Right lobe of liver (tissue), 6 donors: ENCODE measurements around the gene HOXD10. TPM values are rescaled to one million over a fixed set of nuclear protein-coding genes. Genes with fewer than 3 reads are reported as not detected.

Experiments
- ATAC-seq, 4 donors: fragments of 200-7000 bp; cut with Tn5 transposase; one replicate each; pipeline ENCODE4 v1.9.1; 2020; ENCODE audit warnings: mild to moderate bottlenecking in 4 of 4, moderate library complexity in 4 of 4
- DNase-seq, 3 donors: peaks; one replicate each; pipeline ENCODE4 v3.0.0-alpha.2; 2020
- H3K27ac ChIP-seq, 3 donors: fragments of 200-600 bp; one replicate each; pipeline ENCODE4 v1.8.0; 2022
- H3K27me3 ChIP-seq, 2 donors: fragments of 200-600 bp; one replicate each; pipeline ENCODE4 v1.8.0; 2022
- H3K36me3 ChIP-seq, 4 donors: fragments of 200-600 bp; sonication (generic) in 1 of 4; one replicate each; pipeline versions ENCODE4 v1.5.1 to v1.8.0; 2017 to 2022; ENCODE audit warnings: control low read depth in 1 of 4
- H3K4me1 ChIP-seq, 4 donors: fragments of 200-600 bp; sonication (generic) in 1 of 4; one replicate each; pipeline versions ENCODE4 v1.5.1 to v1.8.0; 2017 to 2022; ENCODE audit warnings: control low read depth in 1 of 4
- H3K4me3 ChIP-seq, 3 donors: fragments of 200-600 bp; one replicate each; pipeline ENCODE4 v1.8.0; 2022
- H3K9me3 ChIP-seq, 4 donors: fragments of 200-600 bp; sonication (generic) in 1 of 4; one replicate each; pipeline versions ENCODE4 v1.5.1 to v1.8.0; 2017 to 2022; ENCODE audit warnings: control low read depth in 1 of 4
- POLR2A ChIP-seq: fragments of 450-650 bp; IDR thresholded peaks from one replicate; pipeline ENCODE4 v1.6.1; 2017; ENCODE audit warnings: antibody characterized with exemption, mild to moderate bottlenecking
- WGBS: methylation state at CpG from one replicate; pipeline ENCODE4 v1.1.6; 2018; ENCODE audit warnings: low coverage, low lambda C conversion rate; ENCODE audit not compliant: insufficient coverage; ENCODE audit errors: missing lambda C conversion rate; 5-methylcytosine and 5-hydroxymethylcytosine counted together
- intact Hi-C, 2 donors: fragments of 100-400 bp; cut with DNase I; formaldehyde crosslinking; loops; one replicate each; pipeline versions ENCODE4 v1.11.2 to v1.14.1; 2022
- total RNA-seq, 6 experiments: library from RNA; depleted of rRNA in 2 of 6; stranded (reverse); fragments of >200 nt in 2 of 6; fragmentation: NEBNext Ultra II Directional in 3 of 6; extraction: Animal tissue kit (Norgen Biotek cat#: 25700) in 3 of 6; gene quantifications; one replicate each; pipeline versions ENCODE4 v1.1.0 to v1.2.4, GENCODE V29; 2016 to 2023
- TF ChIP-seq, protein P1 (sequence below), 4 donors: fragments of 200-600 bp in 3 of 4; fragments of 450-650 bp in 1 of 4; IDR thresholded peaks; one replicate each; pipeline versions ENCODE4 v1.5.1 to v1.8.0; 2016 to 2022; ENCODE audit warnings: antibody characterized with exemption in 4 of 4, mild to moderate bottlenecking in 2 of 4
- donor health status: DM: no; HTN: yes; CAD: no.
- donor health status: DM: no; HTN: no; CAD: no.
- donor health status: DM: no; HTN: no; CAD: no.
- donor health status: DM: no; HTN: yes; CAD: no.
- donor health status: DM: no; HTN: yes; CAD: no.

Gene HOXD10
- total RNA-seq, 6 experiments from 2014 or later, result not detected

DNA sequence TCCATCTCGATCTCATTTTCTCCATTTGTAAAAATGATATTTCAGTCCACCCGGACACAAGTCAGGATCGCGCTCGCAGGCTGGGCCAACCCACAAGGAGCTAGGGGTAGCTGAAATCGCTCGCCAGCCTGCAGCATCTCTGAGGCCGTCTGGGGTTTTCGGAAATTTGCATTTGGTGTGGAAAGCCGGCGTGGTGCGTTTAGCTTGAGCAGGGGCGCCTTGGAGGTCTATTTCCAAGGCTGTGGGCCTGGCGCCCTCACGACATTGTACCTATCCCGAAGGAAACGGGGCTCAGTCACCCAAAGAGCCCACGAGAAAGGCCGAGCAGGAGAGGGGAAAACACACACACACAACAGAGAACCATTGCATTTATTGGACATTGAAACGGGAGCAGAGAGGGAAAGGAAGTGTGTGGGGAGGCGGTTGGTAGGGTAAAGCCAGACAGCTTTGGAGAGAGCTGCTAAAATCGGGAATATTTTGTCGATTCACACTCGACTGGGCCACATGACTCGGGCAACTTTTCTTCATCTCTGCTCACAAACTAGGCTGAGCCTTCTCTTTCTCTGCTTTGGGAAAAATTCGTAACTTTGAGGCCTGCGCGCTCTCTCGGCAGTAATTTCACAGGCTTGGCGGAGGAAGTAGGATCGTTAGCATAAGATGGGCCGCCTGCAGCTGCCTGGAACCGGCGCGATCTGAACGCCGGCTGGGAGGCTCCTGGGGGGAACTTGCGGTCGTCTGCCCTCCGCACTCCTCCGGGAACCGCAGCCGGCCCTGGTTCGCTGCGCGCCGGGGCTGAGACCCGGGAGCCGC, 11.8 kb downstream of the HOXD10 start:
- DNase-seq, result no peak
- Histone ChIP-seq H3K27me3 (peaks cover 22 to 74% of the 10 kb centered on the region in 2 donors), H3K9me3 (no peaks in the 10 kb centered on the region), H3K4me1 (peaks cover 0 to 12% (median 0%) of the 10 kb centered on the region in 4 donors), H3K36me3 (no peaks in the 10 kb centered on the region), H3K27ac (no peak overlapping the region), H3K4me3 (no peak overlapping the region)
- TF ChIP-seq, protein P1, sequence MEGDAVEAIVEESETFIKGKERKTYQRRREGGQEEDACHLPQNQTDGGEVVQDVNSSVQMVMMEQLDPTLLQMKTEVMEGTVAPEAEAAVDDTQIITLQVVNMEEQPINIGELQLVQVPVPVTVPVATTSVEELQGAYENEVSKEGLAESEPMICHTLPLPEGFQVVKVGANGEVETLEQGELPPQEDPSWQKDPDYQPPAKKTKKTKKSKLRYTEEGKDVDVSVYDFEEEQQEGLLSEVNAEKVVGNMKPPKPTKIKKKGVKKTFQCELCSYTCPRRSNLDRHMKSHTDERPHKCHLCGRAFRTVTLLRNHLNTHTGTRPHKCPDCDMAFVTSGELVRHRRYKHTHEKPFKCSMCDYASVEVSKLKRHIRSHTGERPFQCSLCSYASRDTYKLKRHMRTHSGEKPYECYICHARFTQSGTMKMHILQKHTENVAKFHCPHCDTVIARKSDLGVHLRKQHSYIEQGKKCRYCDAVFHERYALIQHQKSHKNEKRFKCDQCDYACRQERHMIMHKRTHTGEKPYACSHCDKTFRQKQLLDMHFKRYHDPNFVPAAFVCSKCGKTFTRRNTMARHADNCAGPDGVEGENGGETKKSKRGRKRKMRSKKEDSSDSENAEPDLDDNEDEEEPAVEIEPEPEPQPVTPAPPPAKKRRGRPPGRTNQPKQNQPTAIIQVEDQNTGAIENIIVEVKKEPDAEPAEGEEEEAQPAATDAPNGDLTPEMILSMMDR (IDR thresholded peaks at IDR 0.05), result no peak
- no peak for TF ChIP-seq POLR2A
- intact Hi-C loops, result loop anchor here (10.0 kb wide), 2 partner anchors 686 to 706 kb away; no protein-coding TSS in a partner anchor
- WGBS, result 8% methylated on average over 33 of the region's 49 CpGs
- no peak for ATAC-seq

DNA sequence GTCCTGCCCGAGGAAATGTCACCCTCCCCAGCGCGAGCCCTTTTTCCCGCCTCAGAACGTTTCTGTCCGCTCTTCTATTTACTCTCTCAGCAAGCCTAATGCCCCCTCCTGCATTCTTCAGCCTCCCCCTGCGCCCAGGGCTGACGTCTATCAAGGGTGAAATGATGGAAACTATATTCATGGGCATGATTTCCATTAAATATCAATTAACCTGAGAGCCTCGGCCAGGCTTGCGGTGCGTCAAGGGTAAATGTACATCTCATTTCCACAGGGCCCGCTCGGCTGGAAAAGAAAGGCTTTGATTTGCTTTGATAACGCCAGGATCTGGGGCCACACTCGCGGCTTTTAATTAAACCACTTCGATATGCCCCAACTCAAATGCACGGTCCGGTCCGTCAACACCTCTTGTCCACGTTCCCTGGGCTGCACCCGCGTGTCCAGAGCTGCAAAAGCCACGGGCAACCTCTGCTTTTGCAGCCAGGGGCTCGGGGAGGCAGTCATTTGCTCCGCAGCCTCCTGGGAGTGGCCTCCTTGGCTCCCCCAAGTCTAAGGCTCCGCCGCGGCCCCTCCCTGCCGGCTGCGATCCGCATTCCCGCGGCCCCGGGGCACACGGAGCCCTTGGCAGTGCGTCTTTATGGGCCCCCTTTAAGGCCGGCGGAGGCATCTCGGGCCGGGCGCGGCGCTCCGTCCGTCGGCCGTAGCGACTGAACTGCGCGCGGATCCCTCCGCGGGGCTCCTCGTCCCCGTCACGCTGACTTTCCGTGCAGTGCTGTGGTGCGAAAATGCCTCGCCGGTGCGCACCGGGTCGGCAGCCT, 12.6 kb downstream of the HOXD10 start, which contains the start of gene HOXD8:
Gene HOXD8, plus strand, starts transcription at position 724 of the 815 bp plus-strand sequence. CDS start 662 bp downstream, outside the sequence.
- ATAC-seq (peak in 1 of 4 donors; percentile 13), DNase-seq (no peak)
- Histone ChIP-seq H3K9me3 (no peaks in the 10 kb centered on the region), H3K27ac (no peak within 1 kb of the TSS), H3K36me3 (no peaks in the 10 kb centered on the region), H3K27me3 (peaks cover 23 to 78% of the 10 kb centered on the region in 2 donors), H3K4me3 (no peak within 1 kb of the TSS), H3K4me1 (peaks cover 0 to 12% (median 0%) of the 10 kb centered on the region in 4 donors)
- intact Hi-C loops, result loop anchor here (10.0 kb wide), 2 partner anchors 686 to 706 kb away; no protein-coding TSS in a partner anchor
- TF ChIP-seq, protein P1 (IDR thresholded peaks at IDR 0.05), result no peak
- no peak for TF ChIP-seq POLR2A
- 7% methylated on average over 27 of the region's 64 CpGs for WGBS

DNA sequence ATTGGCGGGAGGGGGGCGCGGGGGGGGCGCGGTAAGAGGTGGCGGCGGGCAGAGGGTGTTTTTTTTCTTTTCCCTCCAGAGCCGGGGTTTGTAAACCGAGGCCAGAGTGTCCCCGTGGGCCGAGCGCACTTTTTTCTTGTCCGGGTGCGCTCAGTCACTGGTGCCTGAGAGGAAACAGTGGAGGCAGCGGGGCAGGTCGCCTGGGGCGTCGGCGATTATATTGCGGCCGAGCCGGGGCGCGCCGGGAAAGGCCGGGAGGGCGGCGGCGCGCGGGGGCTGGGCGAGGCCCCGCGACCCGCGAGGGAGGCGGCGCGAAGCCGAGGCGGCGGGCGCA, 13.2 kb downstream of the HOXD10 start:
- Histone ChIP-seq H3K9me3 (no peaks in the 10 kb centered on the region), H3K27me3 (peaks cover 23 to 73% of the 10 kb centered on the region in 2 donors), H3K4me1 (peaks cover 0 to 12% (median 0%) of the 10 kb centered on the region in 4 donors), H3K4me3 (no peak overlapping the region), H3K27ac (no peak overlapping the region), H3K36me3 (no peaks in the 10 kb centered on the region)
- DNase-seq (no peak), ATAC-seq (no peak)
- TF ChIP-seq, protein P1 (IDR thresholded peaks at IDR 0.05), result no peak
- no peak for TF ChIP-seq POLR2A
- intact Hi-C loops, result loop anchor here (10.0 kb wide), 2 partner anchors 685 to 705 kb away; no protein-coding TSS in a partner anchor
- WGBS, result 0% methylated on average over 2 of the region's 43 CpGs

DNA sequence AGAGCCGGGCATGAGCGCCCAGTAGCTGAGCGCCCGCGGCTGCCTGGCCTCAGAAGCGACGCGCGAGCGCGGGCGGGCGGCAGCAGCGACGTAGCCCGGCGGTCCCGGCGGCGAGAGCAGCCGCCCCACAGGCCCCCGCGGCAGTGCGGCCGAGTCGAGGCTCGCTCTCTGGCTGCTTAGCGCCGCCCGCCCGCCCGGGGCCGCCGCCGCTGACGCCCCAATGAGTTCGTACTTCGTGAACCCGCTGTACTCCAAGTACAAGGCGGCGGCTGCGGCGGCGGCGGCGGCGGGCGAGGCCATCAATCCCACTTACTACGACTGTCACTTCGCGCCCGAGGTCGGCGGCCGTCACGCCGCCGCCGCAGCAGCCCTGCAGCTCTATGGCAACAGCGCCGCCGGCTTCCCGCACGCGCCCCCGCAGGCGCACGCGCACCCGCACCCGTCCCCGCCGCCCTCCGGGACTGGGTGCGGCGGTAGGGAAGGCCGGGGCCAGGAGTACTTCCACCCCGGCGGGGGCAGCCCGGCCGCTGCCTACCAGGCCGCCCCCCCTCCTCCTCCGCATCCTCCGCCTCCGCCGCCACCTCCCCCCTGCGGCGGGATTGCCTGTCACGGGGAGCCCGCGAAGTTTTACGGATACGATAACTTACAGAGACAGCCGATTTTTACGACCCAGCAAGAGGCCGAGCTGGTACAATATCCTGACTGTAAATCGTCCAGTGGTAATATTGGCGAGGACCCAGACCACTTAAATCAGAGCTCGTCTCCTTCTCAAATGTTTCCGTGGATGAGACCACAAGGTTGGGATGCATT, 13.8 kb downstream of the HOXD10 start:
- intact Hi-C loops, result no loop called here

More for the DNA sequence above, 13.8 kb downstream of the HOXD10 start:
- Histone ChIP-seq H3K4me1 (peaks cover 0 to 12% (median 0%) of the 10 kb centered on the region in 4 donors), H3K27me3 (peaks cover 23 to 68% of the 10 kb centered on the region in 2 donors), H3K36me3 (no peaks in the 10 kb centered on the region), H3K4me3 (no peak overlapping the region), H3K9me3 (no peaks in the 10 kb centered on the region), H3K27ac (no peak overlapping the region)
- ATAC-seq (peak in 1 of 4 donors; percentile 32), DNase-seq (no peak)
- no peak for TF ChIP-seq POLR2A
- TF ChIP-seq, protein P1 (IDR thresholded peaks at IDR 0.05), result no peak
- 7% methylated on average over 5 of the region's 100 CpGs for WGBS
